ENCODE measurements around the gene STAG1.

STAG1 gene

GRCh38 chr3:136547293-136547692, 204.9 kb downstream of the STAG1 start:
- peak; percentile 26 for DNase-seq (ENCODE audit: low read depth)
- TF ChIP-seq, protein P1, sequence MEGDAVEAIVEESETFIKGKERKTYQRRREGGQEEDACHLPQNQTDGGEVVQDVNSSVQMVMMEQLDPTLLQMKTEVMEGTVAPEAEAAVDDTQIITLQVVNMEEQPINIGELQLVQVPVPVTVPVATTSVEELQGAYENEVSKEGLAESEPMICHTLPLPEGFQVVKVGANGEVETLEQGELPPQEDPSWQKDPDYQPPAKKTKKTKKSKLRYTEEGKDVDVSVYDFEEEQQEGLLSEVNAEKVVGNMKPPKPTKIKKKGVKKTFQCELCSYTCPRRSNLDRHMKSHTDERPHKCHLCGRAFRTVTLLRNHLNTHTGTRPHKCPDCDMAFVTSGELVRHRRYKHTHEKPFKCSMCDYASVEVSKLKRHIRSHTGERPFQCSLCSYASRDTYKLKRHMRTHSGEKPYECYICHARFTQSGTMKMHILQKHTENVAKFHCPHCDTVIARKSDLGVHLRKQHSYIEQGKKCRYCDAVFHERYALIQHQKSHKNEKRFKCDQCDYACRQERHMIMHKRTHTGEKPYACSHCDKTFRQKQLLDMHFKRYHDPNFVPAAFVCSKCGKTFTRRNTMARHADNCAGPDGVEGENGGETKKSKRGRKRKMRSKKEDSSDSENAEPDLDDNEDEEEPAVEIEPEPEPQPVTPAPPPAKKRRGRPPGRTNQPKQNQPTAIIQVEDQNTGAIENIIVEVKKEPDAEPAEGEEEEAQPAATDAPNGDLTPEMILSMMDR (conservative IDR thresholded peaks at IDR 0.05; ENCODE audit: control insufficient read depth, insufficient read depth, low read depth, low read length) = no peak
- H3K4me3 ChIP-seq (ENCODE audit: control insufficient read depth, low read depth, low read length) = no peak overlapping the region

DNA sequence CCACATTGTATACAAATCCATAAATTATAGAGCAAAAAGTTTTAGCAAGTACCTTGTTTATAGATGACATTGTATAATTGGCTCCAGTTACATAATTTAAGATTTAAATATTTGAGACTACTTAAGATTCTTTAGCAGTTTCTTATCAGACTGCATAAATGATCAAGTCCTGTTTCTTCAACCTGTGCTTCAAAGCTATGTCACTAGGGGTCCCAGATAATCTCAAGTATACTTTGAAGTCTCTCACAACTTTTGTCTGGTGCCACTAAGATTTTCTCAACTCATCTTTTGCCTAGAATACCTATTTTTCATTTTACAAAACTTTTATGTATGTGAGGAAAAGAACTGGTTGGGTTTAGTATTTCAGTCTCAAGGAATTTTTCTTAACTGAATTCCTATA, 205.5 kb downstream of the STAG1 start:
- no peak overlapping the region for H3K4me3 ChIP-seq (ENCODE audit: control insufficient read depth, low read depth, low read length)
- TF ChIP-seq, protein P1 (conservative IDR thresholded peaks at IDR 0.05; ENCODE audit: control insufficient read depth, insufficient read depth, low read depth, low read length) = no peak
- peak; percentile 30 for DNase-seq (ENCODE audit: low read depth)

DNA sequence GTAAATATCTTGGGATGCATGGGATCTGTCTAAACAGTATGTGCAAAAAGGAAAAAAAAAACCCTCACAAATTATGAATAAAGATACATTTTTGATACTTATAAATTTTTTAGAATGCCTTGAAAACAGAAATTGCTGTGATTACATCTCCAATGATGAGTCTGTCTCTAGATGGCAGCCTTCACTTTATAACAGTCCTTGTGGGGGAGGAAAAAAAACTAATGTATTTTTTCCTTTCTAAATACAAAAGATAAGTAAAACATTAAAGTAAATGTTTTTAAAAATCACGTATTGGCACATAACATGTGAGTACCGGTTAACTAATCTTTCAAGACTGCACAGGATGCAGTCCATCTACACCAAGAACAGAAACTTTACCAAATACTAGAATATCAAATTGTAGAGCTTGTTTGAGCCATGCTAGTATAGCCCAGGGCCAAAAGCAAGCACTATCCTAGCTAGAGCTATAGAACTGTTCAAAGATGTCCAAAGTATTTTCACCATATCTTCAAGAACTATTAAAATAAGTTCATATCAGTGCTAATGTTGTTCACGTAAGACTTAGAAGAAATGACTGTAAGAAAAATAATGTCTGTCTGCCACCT, 206.4 kb downstream of the STAG1 start:
- TF ChIP-seq, protein P1 (conservative IDR thresholded peaks at IDR 0.05; ENCODE audit: control insufficient read depth, insufficient read depth, low read depth, low read length) = peak; percentile 33
- no peak overlapping the region for H3K4me3 ChIP-seq (ENCODE audit: control insufficient read depth, low read depth, low read length)
- peak; percentile 36 for DNase-seq (ENCODE audit: low read depth)

DNA sequence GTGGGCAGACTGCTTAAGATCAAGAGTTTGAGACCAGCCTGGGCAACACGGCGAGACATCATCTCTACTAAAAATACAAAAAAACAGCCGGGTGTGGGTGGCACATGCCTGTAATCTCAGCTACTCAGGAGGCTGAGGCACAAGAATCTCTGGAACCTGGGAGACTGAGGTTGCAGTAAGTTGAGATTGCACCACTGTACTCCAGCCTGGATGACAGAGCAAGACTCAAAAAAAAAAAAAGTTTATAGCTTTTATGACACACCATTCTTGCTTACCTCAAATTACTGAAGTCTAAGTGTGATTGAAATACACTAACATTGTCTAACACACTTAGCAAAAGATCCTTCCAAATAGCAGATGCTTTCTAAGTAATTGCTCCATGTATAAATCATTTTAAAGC, 207.6 kb downstream of the STAG1 start:
- TF ChIP-seq, protein P1 (conservative IDR thresholded peaks at IDR 0.05; ENCODE audit: control insufficient read depth, insufficient read depth, low read depth, low read length) = no peak
- peak; percentile 31 for DNase-seq (ENCODE audit: low read depth)
- no peak overlapping the region for H3K4me3 ChIP-seq (ENCODE audit: control insufficient read depth, low read depth, low read length)

GRCh38 chr3:136543385-136543784, 208.8 kb downstream of the STAG1 start:
- peak; percentile 37 for DNase-seq (ENCODE audit: low read depth)
- TF ChIP-seq, protein P1 (conservative IDR thresholded peaks at IDR 0.05; ENCODE audit: control insufficient read depth, insufficient read depth, low read depth, low read length) = no peak
- no peak overlapping the region for H3K4me3 ChIP-seq (ENCODE audit: control insufficient read depth, low read depth, low read length)

GRCh38 chr3:136535906-136536305, 216.3 kb downstream of the STAG1 start:
- peak; percentile 49 for DNase-seq (ENCODE audit: low read depth)
- H3K4me3 ChIP-seq (ENCODE audit: control insufficient read depth, low read depth, low read length) = no peak overlapping the region
- TF ChIP-seq, protein P1 (conservative IDR thresholded peaks at IDR 0.05; ENCODE audit: control insufficient read depth, insufficient read depth, low read depth, low read length) = no peak

DNA sequence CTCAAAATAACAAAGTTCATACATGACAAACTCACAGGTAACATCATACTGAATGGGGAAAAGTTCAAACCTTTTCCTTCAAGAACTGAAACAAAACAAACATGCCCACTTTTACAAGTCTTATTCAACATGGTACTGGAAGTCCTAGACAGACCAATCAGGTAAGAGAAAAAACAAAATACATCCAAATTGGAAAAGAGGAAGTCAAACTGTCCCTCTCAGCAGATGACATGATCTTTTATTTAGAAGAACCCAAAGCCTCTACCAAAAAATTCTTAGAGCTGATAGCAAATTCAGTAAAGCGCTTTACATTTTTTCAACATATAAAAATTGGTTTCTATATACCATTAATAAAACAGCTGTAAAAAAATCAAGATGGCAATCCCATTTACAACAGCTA, 219.4 kb downstream of the STAG1 start:
- no peak overlapping the region for H3K4me3 ChIP-seq (ENCODE audit: control insufficient read depth, low read depth, low read length)
- no peak for DNase-seq (ENCODE audit: low read depth)
- TF ChIP-seq, protein P1 (conservative IDR thresholded peaks at IDR 0.05; ENCODE audit: control insufficient read depth, insufficient read depth, low read depth, low read length) = no peak

All from fibroblast of mammary gland (primary cell).